Osteocyte (in vitro differentiated cells): ENCODE data around the gene PAPOLB. TPM values are rescaled to one million over a fixed set of nuclear protein-coding genes. Genes with fewer than 3 reads are reported as not detected.

Source experiments
- DNase-seq: peaks from one replicate; pipeline ENCODE4 v3.0.0; 2021; ENCODE audit warnings: mixed read lengths; ENCODE audit not compliant: unreplicated experiment; ENCODE audit errors: extremely low spot score
- H3K27ac Mint-ChIP-seq: one replicate; pipeline ENCODE4 v1.8.0; 2021; ENCODE audit warnings: mild to moderate bottlenecking, mixed read lengths; ENCODE audit not compliant: unreplicated experiment
- H3K27me3 Mint-ChIP-seq: one replicate; pipeline ENCODE4 v1.8.0; 2021; ENCODE audit warnings: mixed read lengths; ENCODE audit not compliant: unreplicated experiment
- H3K36me3 Mint-ChIP-seq: one replicate; pipeline ENCODE4 v1.8.0; 2021; ENCODE audit warnings: mixed read lengths; ENCODE audit not compliant: unreplicated experiment
- H3K4me1 Mint-ChIP-seq: one replicate; pipeline ENCODE4 v1.8.0; 2021; ENCODE audit warnings: mixed read lengths; ENCODE audit not compliant: unreplicated experiment
- H3K4me3 Mint-ChIP-seq: one replicate; pipeline ENCODE4 v1.8.0; 2021; ENCODE audit warnings: mild to moderate bottlenecking, moderate library complexity, mixed read lengths; ENCODE audit not compliant: unreplicated experiment
- H3K9me3 Mint-ChIP-seq: one replicate; pipeline ENCODE4 v1.8.0; 2021; ENCODE audit warnings: mixed read lengths; ENCODE audit not compliant: unreplicated experiment
- total RNA-seq: library from RNA; stranded (reverse); gene quantifications from 2 replicates; pipeline ENCODE4 v1.2.1, GENCODE V29; 2021
- TF ChIP-seq, protein P1 (sequence below): fragments of 200-600 bp; sonication (generic); IDR thresholded peaks from 2 replicates; pipeline ENCODE4 v1.5.0; 2021; ENCODE audit warnings: antibody characterized with exemption, mild to moderate bottlenecking, moderate library complexity

The PAPOLB gene
- total RNA-seq, 1 donor from 2014 or later = 0.13 TPM

DNA sequence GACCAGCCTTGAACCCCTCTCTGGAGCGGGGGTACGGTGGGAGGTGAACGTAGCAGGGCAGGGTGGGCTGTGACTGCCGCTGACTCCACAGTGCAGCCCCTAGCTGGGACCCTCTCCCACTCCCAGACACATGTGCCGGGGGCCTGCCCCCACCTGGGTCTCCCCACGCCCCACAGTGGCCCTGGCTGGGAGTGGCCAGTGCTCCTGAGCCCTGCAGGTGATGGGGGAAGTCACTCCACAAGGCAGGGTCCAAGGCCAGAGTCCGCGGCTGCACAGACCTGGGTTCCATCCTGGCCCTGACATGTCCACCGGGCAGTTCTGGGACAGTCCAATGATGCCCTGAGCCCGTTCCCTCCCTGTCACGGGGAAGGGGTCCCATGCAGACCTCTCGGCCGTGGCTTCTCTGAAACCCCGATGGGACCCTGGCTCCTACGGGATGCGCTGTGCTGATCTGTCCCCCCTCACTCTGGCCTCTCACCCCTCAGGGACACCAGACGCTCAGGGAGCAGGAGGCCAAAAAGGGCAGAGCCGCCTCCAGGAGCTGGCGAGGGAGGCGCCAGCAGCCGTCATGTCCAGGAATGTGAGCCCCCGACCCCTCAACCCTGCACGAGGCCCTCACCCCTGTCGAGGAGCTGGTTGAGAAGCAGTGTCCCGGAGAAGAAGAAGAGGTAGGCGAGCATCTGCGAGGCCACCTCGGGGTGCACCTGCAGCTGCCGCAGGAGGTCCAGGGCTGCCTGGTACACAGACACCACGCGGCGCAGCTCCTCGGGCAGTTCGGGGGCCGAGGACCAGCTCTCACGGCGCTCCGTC, 46.0 kb downstream of the PAPOLB start:
- Mint-ChIP-seq H3K4me1 (no peaks in the 10 kb centered on the region), H3K4me3 (no peak overlapping the region), H3K9me3 (peaks cover 13% of the 10 kb centered on the region), H3K27me3 (no peaks in the 10 kb centered on the region), H3K36me3 (no peaks in the 10 kb centered on the region), H3K27ac (no peak overlapping the region)
- TF ChIP-seq, protein P1, sequence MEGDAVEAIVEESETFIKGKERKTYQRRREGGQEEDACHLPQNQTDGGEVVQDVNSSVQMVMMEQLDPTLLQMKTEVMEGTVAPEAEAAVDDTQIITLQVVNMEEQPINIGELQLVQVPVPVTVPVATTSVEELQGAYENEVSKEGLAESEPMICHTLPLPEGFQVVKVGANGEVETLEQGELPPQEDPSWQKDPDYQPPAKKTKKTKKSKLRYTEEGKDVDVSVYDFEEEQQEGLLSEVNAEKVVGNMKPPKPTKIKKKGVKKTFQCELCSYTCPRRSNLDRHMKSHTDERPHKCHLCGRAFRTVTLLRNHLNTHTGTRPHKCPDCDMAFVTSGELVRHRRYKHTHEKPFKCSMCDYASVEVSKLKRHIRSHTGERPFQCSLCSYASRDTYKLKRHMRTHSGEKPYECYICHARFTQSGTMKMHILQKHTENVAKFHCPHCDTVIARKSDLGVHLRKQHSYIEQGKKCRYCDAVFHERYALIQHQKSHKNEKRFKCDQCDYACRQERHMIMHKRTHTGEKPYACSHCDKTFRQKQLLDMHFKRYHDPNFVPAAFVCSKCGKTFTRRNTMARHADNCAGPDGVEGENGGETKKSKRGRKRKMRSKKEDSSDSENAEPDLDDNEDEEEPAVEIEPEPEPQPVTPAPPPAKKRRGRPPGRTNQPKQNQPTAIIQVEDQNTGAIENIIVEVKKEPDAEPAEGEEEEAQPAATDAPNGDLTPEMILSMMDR = no peak
- no peak for DNase-seq

DNA sequence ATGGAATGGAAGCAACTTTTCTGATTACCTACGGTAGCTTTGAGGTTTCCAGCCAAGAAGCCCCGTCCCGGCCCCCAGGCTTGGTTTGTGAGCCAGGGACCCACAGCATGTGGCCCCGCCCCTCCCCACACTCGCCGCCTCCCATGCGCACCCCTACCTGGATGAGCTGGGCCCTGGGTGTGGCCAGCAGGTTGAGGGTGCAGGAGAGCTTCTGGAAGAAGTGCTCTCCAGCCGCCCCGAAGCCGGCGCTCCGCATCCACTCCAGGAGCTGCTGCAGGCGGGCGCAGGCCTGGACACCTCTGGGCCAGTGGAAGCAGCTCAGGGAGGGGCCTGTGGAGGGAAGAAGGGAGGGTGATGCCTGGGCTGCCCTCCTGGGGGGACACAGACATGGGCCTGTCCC, 46.7 kb downstream of the PAPOLB start:
- TF ChIP-seq, protein P1 = no peak
- H3K27ac Mint-ChIP-seq = no peak overlapping the region
- H3K27me3 Mint-ChIP-seq = no peaks in the 10 kb centered on the region
- peaks cover 13% of the 10 kb centered on the region for H3K9me3 Mint-ChIP-seq
- no peak for DNase-seq
- no peaks in the 10 kb centered on the region for H3K4me1 Mint-ChIP-seq
- H3K4me3 Mint-ChIP-seq = no peak overlapping the region
- no peaks in the 10 kb centered on the region for H3K36me3 Mint-ChIP-seq

DNA sequence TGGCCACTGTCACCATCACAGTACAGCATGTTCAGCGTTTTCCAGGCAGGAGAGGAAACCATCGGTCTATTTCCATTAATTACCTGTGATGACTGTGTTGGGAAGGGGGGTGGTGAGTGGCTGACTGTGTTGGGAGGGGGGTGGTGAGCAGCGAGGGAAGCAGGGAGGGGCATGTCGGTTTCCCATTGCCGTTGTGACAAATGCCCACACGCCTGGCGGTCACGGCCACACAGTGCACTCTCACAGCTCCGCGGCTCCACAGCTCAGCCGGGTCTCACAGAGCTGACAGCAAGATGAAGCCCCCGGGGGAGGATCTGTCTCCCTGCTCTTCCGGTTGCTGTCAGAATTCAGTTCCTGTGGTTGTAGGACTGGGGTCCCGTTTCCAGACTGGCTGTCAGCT, 47.4 kb downstream of the PAPOLB start:
- no peaks in the 10 kb centered on the region for H3K36me3 Mint-ChIP-seq
- H3K27me3 Mint-ChIP-seq = no peaks in the 10 kb centered on the region
- peaks cover 13% of the 10 kb centered on the region for H3K9me3 Mint-ChIP-seq
- TF ChIP-seq, protein P1 = no peak
- no peaks in the 10 kb centered on the region for H3K4me1 Mint-ChIP-seq
- H3K4me3 Mint-ChIP-seq = no peak overlapping the region
- no peak for DNase-seq
- no peak overlapping the region for H3K27ac Mint-ChIP-seq

DNA sequence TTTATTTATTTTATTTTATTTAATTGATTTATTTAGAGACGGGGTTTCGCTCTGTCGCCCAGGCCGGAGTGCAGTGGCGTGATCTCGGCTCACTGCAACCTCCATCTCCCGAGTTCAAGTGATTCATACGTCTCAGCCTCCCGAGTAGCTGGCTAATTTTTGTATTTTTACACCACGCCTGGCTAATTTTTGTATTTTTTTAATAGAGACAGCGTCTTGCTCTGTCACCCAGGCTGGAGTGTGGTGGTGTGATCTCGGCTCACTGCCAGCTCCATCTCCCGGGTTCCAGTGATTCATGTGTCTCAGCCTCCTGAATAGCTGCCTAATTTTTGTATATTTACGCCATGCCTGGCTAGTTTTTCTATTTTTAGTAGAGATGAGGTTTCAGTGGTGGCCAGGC, 52.2 kb downstream of the PAPOLB start:
- no peak for DNase-seq
- Mint-ChIP-seq H3K36me3 (no peaks in the 10 kb centered on the region), H3K27me3 (peaks cover 6% of the 10 kb centered on the region), H3K9me3 (peaks cover 13% of the 10 kb centered on the region), H3K27ac (no peak overlapping the region), H3K4me1 (no peaks in the 10 kb centered on the region), H3K4me3 (no peak overlapping the region)
- TF ChIP-seq, protein P1 = no peak

DNA sequence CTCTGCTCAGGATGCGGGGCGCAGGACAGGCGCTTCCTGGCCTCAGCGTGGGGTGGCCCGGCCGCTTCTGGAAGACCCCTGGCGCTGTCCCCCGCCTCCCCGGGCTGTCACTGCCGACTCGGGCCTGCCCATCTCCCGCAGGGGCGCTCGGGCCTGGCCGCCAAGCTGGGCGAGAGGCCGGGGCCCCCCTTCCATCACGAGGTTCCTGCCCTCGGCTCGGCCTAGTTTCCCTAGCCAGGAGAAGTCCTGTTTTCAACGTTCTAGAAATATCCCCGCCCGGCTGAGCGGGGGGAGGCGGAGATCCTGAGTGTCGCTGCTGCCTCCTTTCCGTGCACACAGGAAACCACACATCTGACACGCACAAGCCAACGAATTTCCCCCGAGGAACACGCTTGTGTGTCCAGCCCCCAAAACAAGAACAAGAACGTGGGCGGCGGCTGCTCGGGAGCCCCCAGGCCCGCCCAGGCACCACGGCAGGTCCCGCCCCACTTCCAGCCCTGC, 52.7 kb downstream of the PAPOLB start:
- peak; percentile 82 for DNase-seq
- H3K9me3 Mint-ChIP-seq = peaks cover 13% of the 10 kb centered on the region
- H3K4me3 Mint-ChIP-seq = no peak overlapping the region
- TF ChIP-seq, protein P1 = no peak
- H3K36me3 Mint-ChIP-seq = no peaks in the 10 kb centered on the region
- no peaks in the 10 kb centered on the region for H3K4me1 Mint-ChIP-seq
- peaks cover 6% of the 10 kb centered on the region for H3K27me3 Mint-ChIP-seq
- no peak overlapping the region for H3K27ac Mint-ChIP-seq
